CMK (cell line): ENCODE data around the gene TRIM4.
"Not testable (repeated sequence)": the region's sequence is repeated elsewhere in the genome, so short reads cannot be mapped to it uniquely, and the experiment has no call there.

Experiments
- DNase-seq: peaks from one replicate; pipeline ENCODE4 v3.0.0-alpha.2; 2010; ENCODE audit warnings: low read depth

Gene TRIM4

GRCh38 chr7:99919814-99920112, 433 bp upstream of the TRIM4 start:
- DNase-seq, result no peak

- no peak for DNase-seq
These were observed 8.4 kb downstream of the TRIM4 start for GRCh38 chr7:99910976-99911375.

GRCh38 chr7:99901581-99901980, 17.7 kb downstream of the TRIM4 start:
- no peak for DNase-seq

- DNase-seq, result no peak
These were observed 19.4 kb downstream of the TRIM4 start for GRCh38 chr7:99899830-99900519.

GRCh38 chr7:99898836-99899235, 20.5 kb downstream of the TRIM4 start:
- DNase-seq, result no peak

GRCh38 chr7:99898023-99898357, 21.3 kb downstream of the TRIM4 start:
- no peak for DNase-seq

- no peak for DNase-seq
These were observed 21.9 kb downstream of the TRIM4 start for GRCh38 chr7:99897322-99898022.

- DNase-seq, result no peak
These were observed 24.6 kb downstream of the TRIM4 start for GRCh38 chr7:99894738-99895137.

GRCh38 chr7:99893280-99893679, 26.1 kb downstream of the TRIM4 start:
- no peak for DNase-seq

GRCh38 chr7:99890348-99890747, 29.0 kb downstream of the TRIM4 start:
- not testable (repeated sequence) for DNase-seq

- DNase-seq, result not testable (repeated sequence)
These were observed 31.0 kb downstream of the TRIM4 start for GRCh38 chr7:99888366-99888765.

GRCh38 chr7:99881370-99881769, 38.0 kb downstream of the TRIM4 start:
- DNase-seq, result no peak

- DNase-seq, result no peak
These were observed 42.4 kb downstream of the TRIM4 start, which contains the start of gene OR2AE1 for GRCh38 chr7:99876933-99877332. OR2AE1 (minus strand) TSS chr7:99877033; CDS start chr7:99877033, 0 bp downstream.

- DNase-seq, result no peak
These were observed 42.8 kb downstream of the TRIM4 start for GRCh38 chr7:99876491-99876890.

- no peak for DNase-seq
These were observed 51.1 kb downstream of the TRIM4 start for GRCh38 chr7:99868246-99868645.

- DNase-seq, result not testable (repeated sequence)
These were observed 51.9 kb downstream of the TRIM4 start for GRCh38 chr7:99867477-99867876.

GRCh38 chr7:99863847-99864440, 55.4 kb downstream of the TRIM4 start:
- no peak for DNase-seq

- no peak for DNase-seq
These were observed 58.8 kb downstream of the TRIM4 start for GRCh38 chr7:99860281-99861127.

GRCh38 chr7:99855236-99855635, 64.1 kb downstream of the TRIM4 start:
- DNase-seq, result no peak

GRCh38 chr7:99848420-99849216, 70.7 kb downstream of the TRIM4 start:
- no peak for DNase-seq

GRCh38 chr7:99844328-99844727, 75.0 kb downstream of the TRIM4 start:
- DNase-seq, result no peak

GRCh38 chr7:99843808-99844207, 75.5 kb downstream of the TRIM4 start:
- no peak for DNase-seq
